HCT116 (cell line): ENCODE results near the gene KDSR. TPM values are rescaled to one million over a fixed set of nuclear protein-coding genes. Genes with fewer than 3 reads are reported as not detected.

Source experiments
- ATAC-seq: fragments of 200-7000 bp; cut with Tn5 transposase; 2 replicates; pipeline ENCODE4 v1.9.1; 2020; ENCODE audit warnings: mild to moderate bottlenecking, moderate library complexity
- BruUV-seq: library from RNA; stranded (reverse); fragments of 400-500 nt; replicated peaks from 2 replicates; lab custom pipeline; 2021; lab: Mats Ljungman, UMichigan
- CTCF ChIA-PET: fragments of 300-600 bp; sonication (Branson Sonifier 250); formaldehyde crosslinking; loops from one replicate; lab custom pipeline; 2021; ENCODE audit warnings: antibody characterized with exemption; lab: Charles Lee
- POLR2A ChIA-PET: fragments of 300-600, 350-600 bp; sonication (Branson Sonifier 250); formaldehyde crosslinking; loops from one replicate; lab custom pipeline; 2021; ENCODE audit warnings: antibody characterized with exemption; lab: Charles Lee
- RAD21 ChIA-PET, 2 experiments: fragments of 300-600 bp; sonication (Branson Sonifier 250); formaldehyde crosslinking; loops; one replicate each; lab custom pipeline; 2023; ENCODE audit warnings: low total read pairs in 2 of 2; ENCODE audit not compliant: uncharacterized antibody in 2 of 2, unreplicated experiment in 2 of 2, low non-redundant PET in 1 of 2; lab: Charles Lee
- DNase-seq: peaks from one replicate; pipeline ENCODE4 v3.0.0-alpha.2; 2010; ENCODE audit warnings: low read depth, low spot score
- H2AFZ ChIP-seq: fragments of 200-600 bp; shearing (Covaris generic), sonication (generic); 2 replicates; pipeline ENCODE4 v1.6.1; 2017; ENCODE audit warnings: low read depth, mixed run types, mixed read lengths, antibody characterized with exemption, low read length; ENCODE audit not compliant: poor library complexity, severe bottlenecking
- H3K27ac ChIP-seq: 2 replicates; pipeline ENCODE4 v1.5.1; 2012; ENCODE audit warnings: low read depth, low read length
- H3K27me3 ChIP-seq: fragments of 200-600 bp; sonication (generic); 2 replicates; pipeline ENCODE4 v1.6.1; 2016; ENCODE audit warnings: mixed run types, low read length, mixed read lengths; ENCODE audit not compliant: insufficient read depth
- H3K36me3 ChIP-seq, 2 experiments: fragments of 200-500 bp in 1 of 2; fragments of 200-600 bp in 1 of 2; sonication (Bioruptor generic) in 1 of 2; sonication (generic) in 1 of 2; 2 replicates each; pipeline versions ENCODE4 v1.5.1 to v1.6.1; 2014 to 2016; ENCODE audit warnings: low read length in 2 of 2, inconsistent platforms in 1 of 2, mixed read lengths in 1 of 2, mixed run types in 1 of 2; ENCODE audit not compliant: insufficient read depth in 2 of 2, control insufficient read depth in 1 of 2
- H3K4me1 ChIP-seq, 2 experiments: fragments of 200-600 bp in 1 of 2; sonication (generic) in 1 of 2; 2 replicates each; pipeline versions ENCODE4 v1.5.1 to v1.6.1; 2012 to 2017; ENCODE audit warnings: low read length in 2 of 2, inconsistent platforms in 1 of 2, mild to moderate bottlenecking in 1 of 2, mixed read lengths in 1 of 2, mixed run types in 1 of 2, moderate library complexity in 1 of 2; ENCODE audit not compliant: insufficient read depth in 2 of 2, control insufficient read depth in 1 of 2
- H3K4me2 ChIP-seq: fragments of 200-600 bp; sonication (generic); 2 replicates; pipeline ENCODE4 v1.6.1; 2017; ENCODE audit warnings: mixed run types, low read length, mixed read lengths
- H3K4me3 ChIP-seq, 2 experiments: fragments of 200-600 bp in 1 of 2; sonication (generic) in 1 of 2; replicated peaks in 1 of 2; 2 replicates each; pipeline ENCODE4 v1.5.1; 2011 to 2016; ENCODE audit warnings: low read length in 2 of 2, control low read depth in 1 of 2, low read depth in 1 of 2, mild to moderate bottlenecking in 1 of 2, mixed read lengths in 1 of 2, mixed run types in 1 of 2
- H3K79me2 ChIP-seq: fragments of 200-600 bp; sonication (generic); 2 replicates; pipeline ENCODE4 v1.6.1; 2017; ENCODE audit warnings: mild to moderate bottlenecking, mixed run types, low read length, moderate library complexity, mixed read lengths; ENCODE audit not compliant: insufficient read depth
- H3K9ac ChIP-seq: fragments of 200-600 bp; sonication (generic); 2 replicates; pipeline ENCODE4 v1.6.1; 2016; ENCODE audit warnings: low read length, mixed read lengths
- H3K9me2 ChIP-seq: fragments of 200-600 bp; sonication (generic), shearing (Covaris generic); 2 replicates; pipeline ENCODE4 v1.6.1; 2017; ENCODE audit warnings: mixed run types, mild to moderate bottlenecking, moderate library complexity; ENCODE audit not compliant: insufficient read depth
- H3K9me3 ChIP-seq, 2 experiments: fragments of 200-500 bp in 1 of 2; fragments of 200-600 bp in 1 of 2; sonication (Bioruptor generic) in 1 of 2; sonication (generic) in 1 of 2; 2 replicates each; pipeline ENCODE4 v1.6.1; 2014 to 2017; ENCODE audit warnings: low read length in 2 of 2, mixed read lengths in 2 of 2, inconsistent platforms in 1 of 2, low read depth in 1 of 2, mild to moderate bottlenecking in 1 of 2, mixed run types in 1 of 2, moderate library complexity in 1 of 2; ENCODE audit not compliant: control insufficient read depth in 1 of 2, insufficient read depth in 1 of 2
- H4K20me1 ChIP-seq: fragments of 200-600 bp; sonication (generic), shearing (Covaris generic); 2 replicates; pipeline ENCODE4 v1.6.1; 2017; ENCODE audit warnings: mixed run types, mild to moderate bottlenecking, moderate library complexity; ENCODE audit not compliant: insufficient read depth
- CBX3 ChIP-seq: IDR thresholded peaks from 2 replicates; pipeline ENCODE4 v1.6.1; 2012; ENCODE audit warnings: low read depth
- EZH2 ChIP-seq: fragments of 200-600 bp; sonication (generic); IDR thresholded peaks from 2 replicates; pipeline ENCODE4 v1.6.1; 2017; ENCODE audit warnings: antibody characterized with exemption, mixed run types
- POLR2AphosphoS5 ChIP-seq: IDR thresholded peaks from 2 replicates; pipeline ENCODE4 v1.6.1; 2011; ENCODE audit warnings: mild to moderate bottlenecking, low read depth, low read length, moderate library complexity
- SIN3A ChIP-seq: IDR thresholded peaks from 2 replicates; pipeline ENCODE4 v1.6.1; 2012; ENCODE audit warnings: low read depth
- SP1 ChIP-seq: IDR thresholded peaks from 2 replicates; pipeline ENCODE4 v1.6.1; 2012; ENCODE audit warnings: low read depth
- SRF ChIP-seq: IDR thresholded peaks from 2 replicates; pipeline ENCODE4 v1.6.1; 2012; ENCODE audit warnings: low read depth
- TCF7L2 ChIP-seq: IDR thresholded peaks from 2 replicates; pipeline ENCODE4 v1.7.0; 2011; ENCODE audit warnings: borderline replicate concordance, inconsistent platforms; ENCODE audit not compliant: insufficient read depth, insufficient read length; ENCODE audit errors: extremely low read depth
- ZFX ChIP-seq: fragments of 450-650 bp; IDR thresholded peaks from 2 replicates; pipeline ENCODE4 v1.6.1; 2017
- ZNF274 ChIP-seq: fragments of 200-500 bp; sonication (Bioruptor generic); IDR thresholded peaks from 2 replicates; pipeline ENCODE4 v1.6.1; 2014; ENCODE audit warnings: mild to moderate bottlenecking, low read depth, low read length, inconsistent platforms
- intact Hi-C: fragments of 100-400 bp; cut with micrococcal nuclease; formaldehyde crosslinking; loops from 2 replicates; pipeline ENCODE4 v1.10.0; 2022
- total RNA-seq: library from RNA; stranded (reverse); gene quantifications from one replicate; pipeline ENCODE4 v1.2.1, GENCODE V29; 2021; ENCODE audit not compliant: unreplicated experiment
- TF ChIP-seq, protein P1 (sequence below), 3 experiments: fragments of 200-600 bp in 1 of 3; sonication (generic) in 1 of 3; IDR thresholded peaks in 2 of 3; conservative IDR thresholded peaks in 1 of 3; 2 replicates each; pipeline ENCODE4 v1.5.1; 2012 to 2017; ENCODE audit warnings: low read depth in 2 of 3, low read length in 2 of 3, antibody characterized with exemption in 1 of 3, borderline replicate concordance in 1 of 3, control low read depth in 1 of 3, mild to moderate bottlenecking in 1 of 3, mixed read lengths in 1 of 3, mixed run types in 1 of 3, moderate library complexity in 1 of 3; ENCODE audit not compliant: insufficient read depth in 1 of 3
- TF ChIP-seq, protein P2 (sequence below): IDR thresholded peaks from 2 replicates; pipeline ENCODE4 v1.6.1; 2012; ENCODE audit warnings: low read depth

The KDSR gene
- total RNA-seq, 1 experiment from 2014 or later, result 68.6 TPM

GRCh38 chr18:63366213-63367052 lies 573 bp downstream of the KDSR start (continued):
- peak; percentile 31; the same call in 1 of the 2 replicates for TF ChIP-seq SP1
- no peak for TF ChIP-seq TCF7L2
- TF ChIP-seq POLR2AphosphoS5, result peak; percentile 54
- TF ChIP-seq SIN3A, result peak; percentile 52; the same call in 1 of the 2 replicates
- no peak for TF ChIP-seq ZFX

DNA sequence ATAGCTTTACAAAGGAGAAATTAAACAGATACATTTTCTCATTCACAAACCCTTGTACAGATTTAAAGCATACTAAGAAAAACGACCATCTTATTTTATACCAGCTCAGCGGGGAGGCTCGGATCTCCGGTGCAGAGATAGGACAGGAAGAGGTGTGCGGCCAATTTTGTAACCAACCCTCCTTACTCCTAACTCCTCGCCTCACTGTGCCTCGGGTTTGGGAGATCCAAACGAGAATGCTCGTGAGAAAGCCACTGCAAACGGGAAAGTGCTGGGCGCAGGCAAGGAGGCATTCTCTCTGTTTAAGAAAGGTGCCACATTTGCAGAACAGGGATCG lies 1.2 kb downstream of the KDSR start:
- Histone ChIP-seq H3K4me1 (peaks cover 7 to 14% of the 10 kb centered on the region in 2 experiments; a peak in 3 of 4 replicates), H3K27ac (peak overlapping the region; percentile 87), H3K9me3 (peaks cover 6 to 8% of the 10 kb centered on the region in 2 experiments; a peak in 1 of 4 replicates), H3K79me2 (peaks cover 40% of the 10 kb centered on the region), H3K27me3 (no peaks in the 10 kb centered on the region), H3K4me2 (peak overlapping the region; percentile 94), H3K36me3 (peaks cover 3 to 9% of the 10 kb centered on the region in 2 experiments; a peak in 2 of 4 replicates), H3K4me3 (peak overlapping the region; percentile 84 to 85), H4K20me1 (peaks cover 10% of the 10 kb centered on the region; the same call in 1 of the 2 replicates), H3K9me2 (no peaks in the 10 kb centered on the region), H2AFZ (peak overlapping the region; percentile 39), H3K9ac (peak overlapping the region; percentile 95)
- ChIA-PET POLR2A (no interaction called here), RAD21 (no interaction called here), CTCF (interaction anchor here (0.9 kb wide), 1 partner anchor 43 kb away, joined by 3 read pairs; no protein-coding TSS in a partner anchor)
- intact Hi-C loops, result loop anchor here (10.0 kb wide), 1 partner anchor 1181 kb away; the partner anchor contains the start of genes PIGN and RELCH
- no TSS peak for BruUV-seq
- ATAC-seq (no peak), DNase-seq (no peak)
- no peak for TF ChIP-seq CBX3
- TF ChIP-seq, protein P1, sequence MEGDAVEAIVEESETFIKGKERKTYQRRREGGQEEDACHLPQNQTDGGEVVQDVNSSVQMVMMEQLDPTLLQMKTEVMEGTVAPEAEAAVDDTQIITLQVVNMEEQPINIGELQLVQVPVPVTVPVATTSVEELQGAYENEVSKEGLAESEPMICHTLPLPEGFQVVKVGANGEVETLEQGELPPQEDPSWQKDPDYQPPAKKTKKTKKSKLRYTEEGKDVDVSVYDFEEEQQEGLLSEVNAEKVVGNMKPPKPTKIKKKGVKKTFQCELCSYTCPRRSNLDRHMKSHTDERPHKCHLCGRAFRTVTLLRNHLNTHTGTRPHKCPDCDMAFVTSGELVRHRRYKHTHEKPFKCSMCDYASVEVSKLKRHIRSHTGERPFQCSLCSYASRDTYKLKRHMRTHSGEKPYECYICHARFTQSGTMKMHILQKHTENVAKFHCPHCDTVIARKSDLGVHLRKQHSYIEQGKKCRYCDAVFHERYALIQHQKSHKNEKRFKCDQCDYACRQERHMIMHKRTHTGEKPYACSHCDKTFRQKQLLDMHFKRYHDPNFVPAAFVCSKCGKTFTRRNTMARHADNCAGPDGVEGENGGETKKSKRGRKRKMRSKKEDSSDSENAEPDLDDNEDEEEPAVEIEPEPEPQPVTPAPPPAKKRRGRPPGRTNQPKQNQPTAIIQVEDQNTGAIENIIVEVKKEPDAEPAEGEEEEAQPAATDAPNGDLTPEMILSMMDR (IDR thresholded peaks at IDR 0.05 in 2 of 3, conservative IDR thresholded peaks at IDR 0.05 in 1 of 3; ENCODE audit: borderline replicate concordance in 1 of 3, insufficient read depth in 1 of 3, low read depth in 2 of 3, low read length in 2 of 3), result no peak
- TF ChIP-seq EZH2, result no peak
- TF ChIP-seq ZNF274, result no peak
- no peak for TF ChIP-seq ZFX
- no peak for TF ChIP-seq SRF
- TF ChIP-seq, protein P2, sequence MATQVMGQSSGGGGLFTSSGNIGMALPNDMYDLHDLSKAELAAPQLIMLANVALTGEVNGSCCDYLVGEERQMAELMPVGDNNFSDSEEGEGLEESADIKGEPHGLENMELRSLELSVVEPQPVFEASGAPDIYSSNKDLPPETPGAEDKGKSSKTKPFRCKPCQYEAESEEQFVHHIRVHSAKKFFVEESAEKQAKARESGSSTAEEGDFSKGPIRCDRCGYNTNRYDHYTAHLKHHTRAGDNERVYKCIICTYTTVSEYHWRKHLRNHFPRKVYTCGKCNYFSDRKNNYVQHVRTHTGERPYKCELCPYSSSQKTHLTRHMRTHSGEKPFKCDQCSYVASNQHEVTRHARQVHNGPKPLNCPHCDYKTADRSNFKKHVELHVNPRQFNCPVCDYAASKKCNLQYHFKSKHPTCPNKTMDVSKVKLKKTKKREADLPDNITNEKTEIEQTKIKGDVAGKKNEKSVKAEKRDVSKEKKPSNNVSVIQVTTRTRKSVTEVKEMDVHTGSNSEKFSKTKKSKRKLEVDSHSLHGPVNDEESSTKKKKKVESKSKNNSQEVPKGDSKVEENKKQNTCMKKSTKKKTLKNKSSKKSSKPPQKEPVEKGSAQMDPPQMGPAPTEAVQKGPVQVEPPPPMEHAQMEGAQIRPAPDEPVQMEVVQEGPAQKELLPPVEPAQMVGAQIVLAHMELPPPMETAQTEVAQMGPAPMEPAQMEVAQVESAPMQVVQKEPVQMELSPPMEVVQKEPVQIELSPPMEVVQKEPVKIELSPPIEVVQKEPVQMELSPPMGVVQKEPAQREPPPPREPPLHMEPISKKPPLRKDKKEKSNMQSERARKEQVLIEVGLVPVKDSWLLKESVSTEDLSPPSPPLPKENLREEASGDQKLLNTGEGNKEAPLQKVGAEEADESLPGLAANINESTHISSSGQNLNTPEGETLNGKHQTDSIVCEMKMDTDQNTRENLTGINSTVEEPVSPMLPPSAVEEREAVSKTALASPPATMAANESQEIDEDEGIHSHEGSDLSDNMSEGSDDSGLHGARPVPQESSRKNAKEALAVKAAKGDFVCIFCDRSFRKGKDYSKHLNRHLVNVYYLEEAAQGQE, result no peak
